ENCODE data around the gene STK17A. TPM values are rescaled to one million over a fixed set of nuclear protein-coding genes. Genes with fewer than 3 reads are reported as not detected.

The STK17A gene
- total and polyA plus RNA-seq, 2 of the 8 experiments (the other 6 are each of a cell fraction or from before 2014, with no cell fraction given): 2.2 to 12.2 TPM

DNA sequence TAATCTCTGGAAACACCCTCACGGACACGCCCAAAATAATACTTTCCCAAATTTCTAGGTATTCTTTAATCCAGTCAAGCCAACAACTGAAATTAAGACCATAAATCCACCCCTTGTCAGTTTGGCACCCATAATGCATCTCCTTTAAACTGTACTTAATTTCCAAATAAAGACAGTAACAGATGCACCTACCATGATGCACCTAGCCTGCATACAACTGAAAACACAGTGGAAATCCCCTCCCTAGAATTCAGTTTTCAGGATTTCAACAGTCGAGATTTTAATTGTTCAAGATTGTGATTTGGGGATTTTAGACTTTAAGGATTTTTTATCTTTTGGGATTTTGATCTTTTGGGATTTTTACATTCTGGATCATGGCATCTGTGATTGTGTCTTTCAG, 17.1 kb downstream of the STK17A start:
- Histone ChIP-seq H4K8ac (ENCODE audit: extremely low read depth, insufficient read depth, low read length) (no peak overlapping the region), H2BK5ac (ENCODE audit: low read depth, low read length) (no peak overlapping the region), H3K9ac (replicated peaks in 1 of 4; ENCODE audit: extremely low read depth in 1 of 4, low read depth in 3 of 4, low read length in 3 of 4) (no peak overlapping the region), H3K27ac (ENCODE audit: low read depth, low read length) (no peak overlapping the region), H3K56ac (replicated peaks; ENCODE audit: insufficient read length, low read depth, low read length) (no peak overlapping the region), H3K27me3 (replicated peaks in 1 of 4; ENCODE audit: control insufficient read depth in 3 of 4, extremely low read depth in 1 of 4, insufficient read depth in 3 of 4, low read length in 3 of 4) (no peaks in the 10 kb centered on the region), H4K5ac (ENCODE audit: insufficient read length, low read depth, low read length) (no peak overlapping the region), H3K4ac (replicated peaks; ENCODE audit: insufficient read length, low read depth, low read length) (no peak overlapping the region), H3K4me3 (ENCODE audit: extremely low read depth in 1 of 4, insufficient read depth in 2 of 4, low read depth in 3 of 4, low read length in 4 of 4) (no peak overlapping the region), H3K4me1 (replicated peaks in 1 of 4; ENCODE audit: control insufficient read depth in 3 of 4, insufficient read depth in 4 of 4, low read length in 3 of 4) (peaks cover 0 to 6% (median 2%) of the 10 kb centered on the region in 4 experiments; a peak in 4 of 7 replicates), H2AFZ (ENCODE audit: low read length) (no peak overlapping the region), H2AK5ac (ENCODE audit: low read depth, low read length) (no peak overlapping the region), H2BK120ac (replicated peaks; ENCODE audit: low read depth, low read length) (no peak overlapping the region), H3K23me2 (ENCODE audit: low read depth, low read length) (no peaks in the 10 kb centered on the region), H4K20me1 (replicated peaks in 1 of 2; ENCODE audit: control insufficient read depth in 1 of 2, insufficient read depth in 2 of 2, low read length in 2 of 2) (no peaks in the 10 kb centered on the region), H3K79me1 (ENCODE audit: low read depth, low read length) (no peaks in the 10 kb centered on the region), H3K36me3 (ENCODE audit: control insufficient read depth in 2 of 4, insufficient read depth in 4 of 4, low read length in 3 of 4) (peaks cover 0 to 4% (median 0%) of the 10 kb centered on the region in 4 experiments; a peak in 3 of 8 replicates), H2BK12ac (ENCODE audit: low read depth, low read length) (no peak overlapping the region), H2BK20ac (ENCODE audit: low read length) (no peak overlapping the region), H3K14ac (ENCODE audit: insufficient read length) (no peak overlapping the region), H3K9me3 (ENCODE audit: insufficient read depth in 2 of 2, low read depth in 1 of 2, low read length in 1 of 2) (no peaks in the 10 kb centered on the region), H3K18ac (ENCODE audit: extremely low read depth, low read length) (no peak overlapping the region), H3K79me2 (ENCODE audit: control insufficient read depth in 1 of 2, insufficient read depth in 2 of 2, low read length in 2 of 2) (no peaks in the 10 kb centered on the region), H2BK15ac (ENCODE audit: low read length) (no peak overlapping the region), H3K4me2 (ENCODE audit: insufficient read depth in 1 of 2, low read depth in 2 of 2, low read length in 2 of 2) (no peak overlapping the region), H3K23ac (ENCODE audit: insufficient read length) (no peak overlapping the region), H4K91ac (replicated peaks; ENCODE audit: insufficient read length, low read length) (no peak overlapping the region)
- POLR2A ChIA-PET (ENCODE audit: partially characterized antibody): no interaction called here
- 95% methylated on average over 3 of the region's 3 CpGs; no CpG with 5 or more reads in 1 of the 2 experiments for WGBS, 2 experiments (ENCODE audit: extremely low coverage in 1 of 2, insufficient coverage in 1 of 2, insufficient read length in 1 of 2, insufficient replicate concordance in 2 of 2, low coverage in 1 of 2, low lambda C conversion rate in 2 of 2, missing lambda C conversion rate in 1 of 2)
- FAIRE-seq (no peak), DNase-seq (ENCODE audit: low read depth in 1 of 2, low spot score in 2 of 2) (no peak)
- CTCF ChIA-PET (ENCODE audit: partially characterized antibody): no interaction called here
- TF ChIP-seq SUZ12 (IDR thresholded peaks at IDR 0.05; ENCODE audit: low read length): no peak
